ENCODE data around the gene HHIPL1.
A peak's percentile ranks its signal among the peaks of the same experiment; 100 is the strongest.

The HHIPL1 gene

GRCh38 chr14:99677231-99678140 is 32.6 kb downstream of the HHIPL1 start:
- no peak for DNase-seq

GRCh38 chr14:99678198-99678597 is 33.3 kb downstream of the HHIPL1 start:
- no peak for DNase-seq

GRCh38 chr14:99679111-99679510 is 34.2 kb downstream of the HHIPL1 start:
- DNase-seq, result no peak

- no peak for DNase-seq
Measured at GRCh38 chr14:99679543-99679942, 34.6 kb downstream of the HHIPL1 start.

GRCh38 chr14:99679996-99680395 is 35.1 kb downstream of the HHIPL1 start:
- DNase-seq, result no peak

- DNase-seq, result no peak
Measured at GRCh38 chr14:99681101-99681831, 36.3 kb downstream of the HHIPL1 start.

GRCh38 chr14:99681832-99682148 is 36.9 kb downstream of the HHIPL1 start:
- DNase-seq, result no peak

GRCh38 chr14:99682809-99683618 is 38.1 kb downstream of the HHIPL1 start:
- peak; percentile 86 for DNase-seq

GRCh38 chr14:99683619-99684409 is 38.9 kb downstream of the HHIPL1 start, which contains the start of gene CYP46A1:
CYP46A1 (plus strand) TSS chr14:99684298; CDS start chr14:99684418, 120 bp downstream.
- DNase-seq, result peak; percentile 100

GRCh38 chr14:99684410-99684934 is 39.5 kb downstream of the HHIPL1 start:
- DNase-seq, result no peak

- no peak for DNase-seq
Measured at GRCh38 chr14:99685151-99685591, 40.2 kb downstream of the HHIPL1 start.

- DNase-seq, result no peak
Measured at GRCh38 chr14:99685596-99685995, 40.7 kb downstream of the HHIPL1 start.

- no peak for DNase-seq
Measured at GRCh38 chr14:99686557-99687283, 41.8 kb downstream of the HHIPL1 start.

GRCh38 chr14:99687284-99688209 is 42.6 kb downstream of the HHIPL1 start:
- DNase-seq, result no peak

GRCh38 chr14:99688210-99688581 is 43.3 kb downstream of the HHIPL1 start:
- no peak for DNase-seq

GRCh38 chr14:99688629-99689028 is 43.7 kb downstream of the HHIPL1 start:
- no peak for DNase-seq

- no peak for DNase-seq
Measured at GRCh38 chr14:99689266-99690236, 44.6 kb downstream of the HHIPL1 start.

GRCh38 chr14:99690636-99691035 is 45.7 kb downstream of the HHIPL1 start:
- no peak for DNase-seq
